Neural progenitor cell (in vitro differentiated cells): ENCODE measurements around the gene IQGAP2. TPM values are rescaled to one million over a fixed set of nuclear protein-coding genes. Genes with fewer than 3 reads are reported as not detected.
A peak's percentile ranks its signal among the peaks of the same experiment; 100 is the strongest.

Experiments
- DNase-seq: peaks from one replicate; pipeline ENCODE4 v3.0.0-alpha.2; 2016; ENCODE audit warnings: low spot score
- H2AFZ ChIP-seq: fragments of 200-600 bp; sonication (generic); replicated peaks from 2 replicates; pipeline ENCODE4 v1.6.1; 2016; ENCODE audit warnings: antibody characterized with exemption
- H3F3A ChIP-seq: fragments of 200-600 bp; sonication (generic); 2 replicates; pipeline ENCODE4 v1.6.1; 2016; ENCODE audit warnings: antibody characterized with exemption, low read depth
- H3K27ac ChIP-seq: fragments of 200-600 bp; sonication (generic); 2 replicates; pipeline ENCODE4 v1.5.1; 2016; ENCODE audit warnings: mild to moderate bottlenecking
- H3K27me3 ChIP-seq: fragments of 200-600 bp; sonication (generic); 2 replicates; pipeline ENCODE4 v1.6.1; 2016; ENCODE audit warnings: mild to moderate bottlenecking, moderate library complexity
- H3K36me3 ChIP-seq: fragments of 200-600 bp; sonication (generic); 2 replicates; pipeline ENCODE4 v1.5.1; 2016
- H3K4me1 ChIP-seq: fragments of 200-600 bp; sonication (generic); 2 replicates; pipeline ENCODE4 v1.6.1; 2016; ENCODE audit warnings: mixed run types
- H3K4me2 ChIP-seq: fragments of 200-600 bp; sonication (generic); 2 replicates; pipeline ENCODE4 v1.6.1; 2016
- H3K4me3 ChIP-seq: fragments of 200-600 bp; sonication (generic); 2 replicates; pipeline ENCODE4 v1.5.1; 2016
- H3K79me2 ChIP-seq: fragments of 200-600 bp; sonication (generic); 2 replicates; pipeline ENCODE4 v1.6.1; 2016; ENCODE audit warnings: low read depth
- H3K9ac ChIP-seq: fragments of 200-600 bp; sonication (generic); 2 replicates; pipeline ENCODE4 v1.6.1; 2016
- H3K9me3 ChIP-seq: fragments of 200-600 bp; sonication (generic); 2 replicates; pipeline ENCODE4 v1.5.1; 2016; ENCODE audit warnings: low read depth
- H4K20me1 ChIP-seq: fragments of 200-600 bp; sonication (generic); 2 replicates; pipeline ENCODE4 v1.6.1; 2016; ENCODE audit warnings: low read depth
- H3K27ac Mint-ChIP-seq: 3 replicates; pipeline ENCODE4 v1.8.0; 2021; ENCODE audit warnings: mixed read lengths
- H3K27me3 Mint-ChIP-seq: 2 replicates; pipeline ENCODE4 v1.8.0; 2022; ENCODE audit warnings: low read depth, mild to moderate bottlenecking, inconsistent platforms, moderate library complexity, mixed read lengths; ENCODE audit not compliant: insufficient read depth
- H3K36me3 Mint-ChIP-seq: 3 replicates; pipeline ENCODE4 v1.8.0; 2021; ENCODE audit warnings: mixed read lengths
- H3K4me1 Mint-ChIP-seq: 3 replicates; pipeline ENCODE4 v1.8.0; 2021; ENCODE audit warnings: mixed read lengths
- H3K4me3 Mint-ChIP-seq: 3 replicates; pipeline ENCODE4 v1.8.0; 2021; ENCODE audit warnings: mild to moderate bottlenecking, moderate library complexity, mixed read lengths
- H3K9me3 Mint-ChIP-seq: 3 replicates; pipeline ENCODE4 v1.8.0; 2020; ENCODE audit warnings: mixed read lengths
- EZH2 ChIP-seq: fragments of 200-600 bp; sonication (generic); IDR thresholded peaks from 2 replicates; pipeline ENCODE4 v1.6.1; 2017; ENCODE audit warnings: antibody characterized with exemption, mild to moderate bottlenecking, moderate library complexity
- EZH2phosphoT487 ChIP-seq: fragments of 200-600 bp; sonication (generic); IDR thresholded peaks from 2 replicates; pipeline ENCODE4 v1.6.1; 2017; ENCODE audit warnings: antibody characterized with exemption
- total RNA-seq: library from RNA; depleted of rRNA; stranded (reverse); fragments of >200 nt; gene quantifications from 2 replicates; pipeline ENCODE4 v1.2.3, GENCODE V29; 2015; ENCODE audit warnings: low replicate concordance
- TF ChIP-seq, protein P1 (sequence below): fragments of 200-600 bp; sonication (generic); IDR thresholded peaks from 2 replicates; pipeline ENCODE4 v1.5.1; 2017; ENCODE audit warnings: antibody characterized with exemption, mild to moderate bottlenecking

Gene IQGAP2
- total RNA-seq, 1 donor from 2014 or later, result 37.7 TPM

GRCh38 chr5:76500633-76501393 lies 97.7 kb downstream of the IQGAP2 start:
- no peak overlapping the region for H2AFZ ChIP-seq
- H3K4me3 ChIP-seq, result no peak overlapping the region
- Mint-ChIP-seq H3K27ac (no peak overlapping the region), H3K27me3 (peaks cover 2% of the 10 kb centered on the region), H3K4me1 (peaks cover 17% of the 10 kb centered on the region), H3K36me3 (no peaks in the 10 kb centered on the region), H3K4me3 (no peak overlapping the region), H3K9me3 (no peaks in the 10 kb centered on the region)
- H3F3A ChIP-seq, result peaks cover 26% of the 10 kb centered on the region
- peaks cover 20% of the 10 kb centered on the region for H3K4me1 ChIP-seq
- TF ChIP-seq EZH2, result no peak
- no peak for TF ChIP-seq EZH2phosphoT487
- TF ChIP-seq, protein P1, sequence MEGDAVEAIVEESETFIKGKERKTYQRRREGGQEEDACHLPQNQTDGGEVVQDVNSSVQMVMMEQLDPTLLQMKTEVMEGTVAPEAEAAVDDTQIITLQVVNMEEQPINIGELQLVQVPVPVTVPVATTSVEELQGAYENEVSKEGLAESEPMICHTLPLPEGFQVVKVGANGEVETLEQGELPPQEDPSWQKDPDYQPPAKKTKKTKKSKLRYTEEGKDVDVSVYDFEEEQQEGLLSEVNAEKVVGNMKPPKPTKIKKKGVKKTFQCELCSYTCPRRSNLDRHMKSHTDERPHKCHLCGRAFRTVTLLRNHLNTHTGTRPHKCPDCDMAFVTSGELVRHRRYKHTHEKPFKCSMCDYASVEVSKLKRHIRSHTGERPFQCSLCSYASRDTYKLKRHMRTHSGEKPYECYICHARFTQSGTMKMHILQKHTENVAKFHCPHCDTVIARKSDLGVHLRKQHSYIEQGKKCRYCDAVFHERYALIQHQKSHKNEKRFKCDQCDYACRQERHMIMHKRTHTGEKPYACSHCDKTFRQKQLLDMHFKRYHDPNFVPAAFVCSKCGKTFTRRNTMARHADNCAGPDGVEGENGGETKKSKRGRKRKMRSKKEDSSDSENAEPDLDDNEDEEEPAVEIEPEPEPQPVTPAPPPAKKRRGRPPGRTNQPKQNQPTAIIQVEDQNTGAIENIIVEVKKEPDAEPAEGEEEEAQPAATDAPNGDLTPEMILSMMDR, result no peak
- no peak overlapping the region for H3K4me2 ChIP-seq
- H3K27ac ChIP-seq, result no peak overlapping the region
- DNase-seq, result no peak
- H3K9ac ChIP-seq, result no peak overlapping the region
- H3K27me3 ChIP-seq, result no peaks in the 10 kb centered on the region
- H3K9me3 ChIP-seq, result no peaks in the 10 kb centered on the region
- H3K36me3 ChIP-seq, result no peaks in the 10 kb centered on the region
- no peaks in the 10 kb centered on the region for H3K79me2 ChIP-seq
- H4K20me1 ChIP-seq, result no peaks in the 10 kb centered on the region

- Histone ChIP-seq H3K9me3 (no peaks in the 10 kb centered on the region), H3F3A (peaks cover 22% of the 10 kb centered on the region), H4K20me1 (no peaks in the 10 kb centered on the region), H3K27me3 (no peaks in the 10 kb centered on the region), H3K9ac (no peak overlapping the region), H3K36me3 (no peaks in the 10 kb centered on the region), H3K27ac (no peak overlapping the region), H3K4me3 (no peak overlapping the region), H3K4me1 (peaks cover 20% of the 10 kb centered on the region), H3K79me2 (no peaks in the 10 kb centered on the region), H2AFZ (no peak overlapping the region), H3K4me2 (no peak overlapping the region)
- no peak for TF ChIP-seq EZH2
- TF ChIP-seq, protein P1, result no peak
- TF ChIP-seq EZH2phosphoT487, result no peak
- no peak overlapping the region for H3K4me3 Mint-ChIP-seq
- H3K27me3 Mint-ChIP-seq, result no peaks in the 10 kb centered on the region
- peaks cover 17% of the 10 kb centered on the region for H3K4me1 Mint-ChIP-seq
- no peaks in the 10 kb centered on the region for H3K36me3 Mint-ChIP-seq
- H3K27ac Mint-ChIP-seq, result peak overlapping the region; percentile 62
- H3K9me3 Mint-ChIP-seq, result no peaks in the 10 kb centered on the region
- no peak for DNase-seq
Observed at GRCh38 chr5:76503929-76504328, 100.8 kb downstream of the IQGAP2 start.

- H3K4me1 ChIP-seq, result peaks cover 12% of the 10 kb centered on the region
- Mint-ChIP-seq H3K4me3 (no peak overlapping the region), H3K27me3 (no peaks in the 10 kb centered on the region), H3K36me3 (no peaks in the 10 kb centered on the region), H3K27ac (no peak overlapping the region), H3K9me3 (no peaks in the 10 kb centered on the region), H3K4me1 (peaks cover 17% of the 10 kb centered on the region)
- no peak for TF ChIP-seq EZH2
- TF ChIP-seq EZH2phosphoT487, result no peak
- TF ChIP-seq, protein P1, result no peak
- no peak overlapping the region for H3K9ac ChIP-seq
- no peak overlapping the region for H3K4me2 ChIP-seq
- no peak overlapping the region for H3K27ac ChIP-seq
- H3K79me2 ChIP-seq, result no peaks in the 10 kb centered on the region
- no peak overlapping the region for H3K4me3 ChIP-seq
- no peaks in the 10 kb centered on the region for H4K20me1 ChIP-seq
- no peaks in the 10 kb centered on the region for H3K36me3 ChIP-seq
- DNase-seq, result no peak
- H3K27me3 ChIP-seq, result no peaks in the 10 kb centered on the region
- no peaks in the 10 kb centered on the region for H3K9me3 ChIP-seq
- no peak overlapping the region for H2AFZ ChIP-seq
- peaks cover 11% of the 10 kb centered on the region for H3F3A ChIP-seq
Observed at GRCh38 chr5:76504901-76505564, 101.9 kb downstream of the IQGAP2 start.
